ENCODE measurements around the gene VAV2. TPM values are rescaled to one million over a fixed set of nuclear protein-coding genes. Genes with fewer than 3 reads are reported as not detected.
A peak's percentile ranks its signal among the peaks of the same experiment; 100 is the strongest.

VAV2 gene
- total and polyA plus RNA-seq, 12 donors = 3.3 to 96.2 (median 31.2) TPM

GRCh38 chr9:133953976-133954709, 38.0 kb downstream of the VAV2 start:
- WGBS, 4 donors = 89 to 96% (median 92%) methylated on average over 19 to 29 of the region's 29 CpGs
- no peaks in the 10 kb centered on the region for H3K36me3 ChIP-seq (replicated peaks in 1 of 2)
- no peak overlapping the region for H3K4me3 ChIP-seq
- TF ChIP-seq CTCF (IDR thresholded peaks at IDR 0.05) (no peak), POLR2A (IDR thresholded peaks at IDR 0.05) (no peak)
- intact Hi-C loops (cut with DNase I) = no loop called here
- no peak overlapping the region for H3K27ac ChIP-seq
- H3K4me1 ChIP-seq (replicated peaks in 1 of 2) = peaks cover 14 to 37% of the 10 kb centered on the region in 2 donors
- peak in 1 of 7 donors; percentile 14 for DNase-seq
- no peaks in the 10 kb centered on the region for H3K9me3 ChIP-seq (replicated peaks in 1 of 3)
- no peaks in the 10 kb centered on the region for H3K27me3 ChIP-seq

- Histone ChIP-seq H3K27ac (no peak overlapping the region), H3K36me3 (replicated peaks in 1 of 2) (no peaks in the 10 kb centered on the region), H3K4me3 (no peak overlapping the region), H3K9me3 (replicated peaks in 1 of 3) (no peaks in the 10 kb centered on the region), H3K27me3 (no peaks in the 10 kb centered on the region), H3K4me1 (replicated peaks in 1 of 2) (peaks cover 14 to 32% of the 10 kb centered on the region in 2 donors)
- TF ChIP-seq POLR2A (IDR thresholded peaks at IDR 0.05) (no peak), CTCF (IDR thresholded peaks at IDR 0.05) (no peak)
- WGBS, 4 donors = 96 to 100% (median 98%) methylated on average over 1 to 4 of the region's 4 CpGs
- intact Hi-C loops (cut with DNase I) = no loop called here
- DNase-seq = no peak
Observed at GRCh38 chr9:133953621-133953975, 38.5 kb downstream of the VAV2 start.

- no peaks in the 10 kb centered on the region for H3K36me3 ChIP-seq (replicated peaks in 1 of 2)
- no peaks in the 10 kb centered on the region for H3K9me3 ChIP-seq (replicated peaks in 1 of 3)
- 90 to 99% (median 95%) methylated on average over 9 to 18 of the region's 18 CpGs for WGBS, 4 donors
- no peaks in the 10 kb centered on the region for H3K27me3 ChIP-seq
- H3K4me1 ChIP-seq (replicated peaks in 1 of 2) = peaks cover 14 to 32% of the 10 kb centered on the region in 2 donors
- H3K4me3 ChIP-seq = no peak overlapping the region
- H3K27ac ChIP-seq = no peak overlapping the region
- intact Hi-C loops (cut with DNase I) = no loop called here
- no peak for TF ChIP-seq CTCF (IDR thresholded peaks at IDR 0.05)
- DNase-seq = no peak
Observed at GRCh38 chr9:133952598-133953550, 39.2 kb downstream of the VAV2 start.

- Histone ChIP-seq H3K27ac (peak overlapping the region in 2 of 5 donors; percentile 23 to 55), H3K4me3 (no peak overlapping the region), H3K9me3 (replicated peaks in 1 of 3) (no peaks in the 10 kb centered on the region), H3K27me3 (no peaks in the 10 kb centered on the region), H3K4me1 (replicated peaks in 1 of 2) (peaks cover 5 to 18% of the 10 kb centered on the region in 2 donors), H3K36me3 (replicated peaks in 1 of 2) (no peaks in the 10 kb centered on the region)
- intact Hi-C loops (cut with DNase I) = no loop called here
- WGBS, 4 donors = 85 to 88% methylated on average over 8 of the region's 8 CpGs; no CpG with 5 or more reads in 2 of the 4 donors
- TF ChIP-seq CTCF (IDR thresholded peaks at IDR 0.05) (no peak), POLR2A (IDR thresholded peaks at IDR 0.05) (no peak)
- DNase-seq = peak in 1 of 7 donors; percentile 14
Observed at GRCh38 chr9:133951265-133951664, 40.9 kb downstream of the VAV2 start.

Data from adrenal gland (tissue), 12 donors.